Keratinocyte (primary cell): ENCODE measurements around the gene RBM26.

ENCODE experiments used
- CTCF ChIP-seq, 3 experiments: IDR thresholded peaks in 1 of 3; conservative IDR thresholded peaks in 1 of 3; optimal IDR thresholded peaks in 1 of 3; 2 replicates in 2 of 3; 3 replicates in 1 of 3; pipeline versions ENCODE3 to v1.5.1; 2011; ENCODE audit warnings: low read length in 3 of 3, mild to moderate bottlenecking in 3 of 3, moderate library complexity in 2 of 3, control low read depth in 1 of 3, inconsistent platforms in 1 of 3; ENCODE audit not compliant: insufficient read depth in 2 of 3; ENCODE audit errors: extremely low read depth in 1 of 3
- EZH2 ChIP-seq: IDR thresholded peaks from one replicate; pipeline ENCODE4 v1.6.1; 2012; ENCODE audit warnings: inconsistent platforms, mild to moderate bottlenecking, low read length, moderate library complexity

- no peak for TF ChIP-seq CTCF (optimal IDR thresholded peaks at IDR 0.05 in 1 of 3, IDR thresholded peaks at IDR 0.05 in 1 of 3, conservative IDR thresholded peaks at IDR 0.05 in 1 of 3; ENCODE audit: extremely low read depth in 1 of 3, insufficient read depth in 2 of 3, low read length in 3 of 3)
- no peak for TF ChIP-seq EZH2
Observed at GRCh38 chr13:79447741-79448140, 41.7 kb upstream of the RBM26 start.
